ENCODE results near the gene FAM200B.
"Not testable (repeated sequence)": the region's sequence is repeated elsewhere in the genome, so short reads cannot be mapped to it uniquely, and the experiment has no call there.

FAM200B gene

GRCh38 chr4:15702941-15703403 is 21.3 kb downstream of the FAM200B start, which contains the start of gene BST1:
BST1 (plus strand) TSS chr4:15703065; CDS start chr4:15703145, 80 bp downstream.
- DNase-seq = peak; percentile 42

- no peak for DNase-seq
Measured at GRCh38 chr4:15703439-15703838, 21.8 kb downstream of the FAM200B start.

- no peak for DNase-seq
Measured at GRCh38 chr4:15704129-15704528, 22.5 kb downstream of the FAM200B start.

- no peak for DNase-seq
Measured at GRCh38 chr4:15706646-15707362, 25.2 kb downstream of the FAM200B start.

GRCh38 chr4:15707363-15707715 is 25.7 kb downstream of the FAM200B start:
- no peak for DNase-seq

GRCh38 chr4:15711762-15712161 is 30.1 kb downstream of the FAM200B start:
- DNase-seq = no peak

- no peak for DNase-seq
Measured at GRCh38 chr4:15712214-15712613, 30.6 kb downstream of the FAM200B start.

- no peak for DNase-seq
Measured at GRCh38 chr4:15714141-15714540, 32.5 kb downstream of the FAM200B start.

GRCh38 chr4:15714646-15715435 is 33.2 kb downstream of the FAM200B start:
- DNase-seq = no peak

- DNase-seq = no peak
Measured at GRCh38 chr4:15716115-15716514, 34.5 kb downstream of the FAM200B start.

- DNase-seq = no peak
Measured at GRCh38 chr4:15717086-15717485, 35.5 kb downstream of the FAM200B start.

- DNase-seq = no peak
Measured at GRCh38 chr4:15717657-15718416, 36.2 kb downstream of the FAM200B start.

GRCh38 chr4:15718465-15718864 is 36.8 kb downstream of the FAM200B start:
- no peak for DNase-seq

- DNase-seq = no peak
Measured at GRCh38 chr4:15718959-15719358, 37.3 kb downstream of the FAM200B start.

- DNase-seq = no peak
Measured at GRCh38 chr4:15719506-15719905, 37.9 kb downstream of the FAM200B start.

GRCh38 chr4:15720851-15721250 is 39.2 kb downstream of the FAM200B start:
- no peak for DNase-seq

GRCh38 chr4:15725608-15726007 is 44.0 kb downstream of the FAM200B start:
- DNase-seq = no peak

GRCh38 chr4:15729910-15730533 is 48.4 kb downstream of the FAM200B start:
- DNase-seq = no peak

- not testable (repeated sequence) for DNase-seq
Measured at GRCh38 chr4:15733061-15733460, 51.4 kb downstream of the FAM200B start.

- no peak for DNase-seq
Measured at GRCh38 chr4:15735536-15735935, 53.9 kb downstream of the FAM200B start.

- DNase-seq = no peak
Measured at GRCh38 chr4:15736514-15737050, 55.0 kb downstream of the FAM200B start.

- DNase-seq = no peak
Measured at GRCh38 chr4:15737255-15737654, 55.6 kb downstream of the FAM200B start.

GRCh38 chr4:15738877-15739276 is 57.2 kb downstream of the FAM200B start:
- DNase-seq = peak; percentile 11
